HG03045 (cell line): ENCODE measurements around the gene KIF24.
"Not testable (repeated sequence)": the region's sequence is repeated elsewhere in the genome, so short reads cannot be mapped to it uniquely, and the experiment has no call there.

ENCODE experiments used
- ATAC-seq: cut with Tn5 transposase; IDR thresholded peaks from one replicate; pipeline ENCODE4 v1.9.1; 2021; ENCODE audit warnings: mild to moderate bottlenecking, moderate library complexity; ENCODE audit not compliant: unreplicated experiment

The KIF24 gene

GRCh38 chr9:34363619-34364351 lies 34.7 kb upstream of the KIF24 start:
- no peak for ATAC-seq

- no peak for ATAC-seq
Measured at GRCh38 chr9:34362614-34363214, 33.6 kb upstream of the KIF24 start.

- not testable (repeated sequence) for ATAC-seq
Measured at GRCh38 chr9:34352957-34353356, 23.9 kb upstream of the KIF24 start.

- not testable (repeated sequence) for ATAC-seq
Measured at GRCh38 chr9:34352122-34352652, 23.1 kb upstream of the KIF24 start.

GRCh38 chr9:34349324-34349723 lies 20.3 kb upstream of the KIF24 start:
- no peak for ATAC-seq

- no peak for ATAC-seq
Measured at GRCh38 chr9:34347800-34348158, 18.7 kb upstream of the KIF24 start.

GRCh38 chr9:34346873-34347799 lies 18.1 kb upstream of the KIF24 start:
- ATAC-seq: no peak

GRCh38 chr9:34343605-34344004 lies 14.5 kb upstream of the KIF24 start:
- ATAC-seq: no peak

- no peak for ATAC-seq
Measured at GRCh38 chr9:34343090-34343489, 14.0 kb upstream of the KIF24 start.

- no peak for ATAC-seq
Measured at GRCh38 chr9:34341659-34342295, 12.7 kb upstream of the KIF24 start.

- no peak for ATAC-seq
Measured at GRCh38 chr9:34338665-34339385, 9.8 kb upstream of the KIF24 start.

GRCh38 chr9:34338079-34338478 lies 9.0 kb upstream of the KIF24 start:
- ATAC-seq: not testable (repeated sequence)

GRCh38 chr9:34337403-34337802 lies 8.3 kb upstream of the KIF24 start:
- no peak for ATAC-seq

- no peak for ATAC-seq
Measured at GRCh38 chr9:34335376-34335775, 6.3 kb upstream of the KIF24 start.

- no peak for ATAC-seq
Measured at GRCh38 chr9:34334916-34335315, 5.8 kb upstream of the KIF24 start.

GRCh38 chr9:34334337-34334824 lies 5.3 kb upstream of the KIF24 start:
- ATAC-seq: no peak

GRCh38 chr9:34333836-34334235 lies 4.8 kb upstream of the KIF24 start:
- ATAC-seq: no peak

- no peak for ATAC-seq
Measured at GRCh38 chr9:34332076-34332964, 3.3 kb upstream of the KIF24 start.

- ATAC-seq: no peak
Measured at GRCh38 chr9:34331196-34331595, 2.1 kb upstream of the KIF24 start.
